SH-SY5Y (cell line): ENCODE results near the gene ZNF425.

ENCODE experiments used
- GATA2 ChIP-seq: IDR thresholded peaks from 2 replicates; pipeline ENCODE4 v1.6.1; 2011; ENCODE audit warnings: mild to moderate bottlenecking, low read depth, low read length
- GATA3 ChIP-seq: IDR thresholded peaks from 2 replicates; pipeline ENCODE4 v1.6.1; 2011; ENCODE audit warnings: low read depth, mild to moderate bottlenecking, low read length, moderate library complexity

Gene ZNF425

GRCh38 chr7:149102666-149103065 is 23.5 kb downstream of the ZNF425 start:
- TF ChIP-seq GATA3 (no peak), GATA2 (no peak)

GRCh38 chr7:149100821-149101220 is 25.3 kb downstream of the ZNF425 start:
- TF ChIP-seq GATA2 (no peak), GATA3 (no peak)

- no peak for TF ChIP-seq GATA2
- no peak for TF ChIP-seq GATA3
Measured at GRCh38 chr7:149099058-149099457, 27.1 kb downstream of the ZNF425 start.

GRCh38 chr7:149097088-149097487 is 29.0 kb downstream of the ZNF425 start:
- TF ChIP-seq GATA3 (no peak), GATA2 (no peak)

- no peak for TF ChIP-seq GATA3
- no peak for TF ChIP-seq GATA2
Measured at GRCh38 chr7:149093228-149093627, 32.9 kb downstream of the ZNF425 start.

- TF ChIP-seq GATA2 (no peak), GATA3 (no peak)
Measured at GRCh38 chr7:149090397-149091195, 35.5 kb downstream of the ZNF425 start, which contains the start of gene ZNF786. ZNF786 (minus strand) TSS chr7:149090718; CDS start chr7:149090640, 78 bp downstream.

- TF ChIP-seq GATA2: no peak
- no peak for TF ChIP-seq GATA3
Measured at GRCh38 chr7:149087376-149087775, 38.7 kb downstream of the ZNF425 start.

- TF ChIP-seq GATA2: no peak
- no peak for TF ChIP-seq GATA3
Measured at GRCh38 chr7:149085866-149086265, 40.3 kb downstream of the ZNF425 start.

- TF ChIP-seq GATA3: no peak
- TF ChIP-seq GATA2: no peak
Measured at GRCh38 chr7:149084407-149084806, 41.7 kb downstream of the ZNF425 start.

GRCh38 chr7:149081914-149082313 is 44.2 kb downstream of the ZNF425 start:
- TF ChIP-seq GATA3: no peak
- no peak for TF ChIP-seq GATA2

GRCh38 chr7:149077594-149077993 is 48.5 kb downstream of the ZNF425 start:
- TF ChIP-seq GATA3 (no peak), GATA2 (no peak)

- no peak for TF ChIP-seq GATA2
- TF ChIP-seq GATA3: no peak
Measured at GRCh38 chr7:149075286-149075685, 50.8 kb downstream of the ZNF425 start.

- TF ChIP-seq GATA3 (no peak), GATA2 (no peak)
Measured at GRCh38 chr7:149074116-149074885, 51.8 kb downstream of the ZNF425 start.

GRCh38 chr7:149072438-149072775 is 53.7 kb downstream of the ZNF425 start:
- TF ChIP-seq GATA2 (no peak), GATA3 (no peak)

- TF ChIP-seq GATA3: no peak
- no peak for TF ChIP-seq GATA2
Measured at GRCh38 chr7:149071641-149072437, 54.3 kb downstream of the ZNF425 start.

GRCh38 chr7:149071182-149071635 is 54.9 kb downstream of the ZNF425 start:
- TF ChIP-seq GATA3 (no peak), GATA2 (no peak)
